ENCODE results near the gene KDM4C.

KDM4C gene

DNA sequence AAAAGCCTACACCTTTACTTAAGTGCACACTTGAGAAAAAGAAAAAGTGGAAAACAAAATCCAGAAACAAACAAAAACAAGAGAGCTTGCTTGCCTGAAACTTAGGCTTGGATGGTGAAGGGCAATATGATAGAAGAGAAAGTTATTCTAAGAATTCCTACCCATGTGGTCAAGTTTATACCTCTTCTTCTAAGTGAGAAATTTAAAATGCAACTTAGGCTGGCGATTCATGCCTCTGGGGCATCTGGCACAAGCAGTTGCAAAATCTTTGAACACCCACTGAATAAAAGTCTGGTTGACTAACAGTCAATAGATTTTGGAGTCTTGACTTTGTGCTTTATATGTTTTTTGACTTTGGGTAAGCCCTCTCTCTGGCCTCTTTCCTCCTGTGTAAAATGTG is 239.6 kb downstream of the KDM4C start:
- TF ChIP-seq CTCF (conservative IDR thresholded peaks at IDR 0.05; ENCODE audit: low read depth, low read length), result no peak
- no peak for DNase-seq (ENCODE audit: low read depth)
- H3K4me3 ChIP-seq (ENCODE audit: low read length), result no peak overlapping the region

DNA sequence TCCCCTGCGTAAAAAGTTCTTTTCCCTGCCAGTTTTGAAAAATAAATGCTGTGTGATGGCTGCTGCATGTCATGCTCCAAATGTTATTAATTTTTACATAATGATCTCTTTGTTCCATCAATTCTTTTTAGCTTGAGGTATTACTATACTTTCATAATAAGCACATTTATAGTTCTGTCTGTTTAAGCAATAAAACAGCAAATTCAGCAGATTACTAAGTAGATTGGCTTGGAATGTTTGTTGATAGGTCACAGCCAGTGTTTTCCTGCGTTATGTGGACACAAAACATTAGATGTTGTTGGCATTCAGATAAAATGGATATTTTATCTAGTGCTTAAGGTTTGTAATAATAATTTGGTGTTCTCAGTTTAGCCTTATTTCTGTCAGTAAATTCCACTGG is 242.0 kb downstream of the KDM4C start:
- DNase-seq (ENCODE audit: low read depth), result no peak
- no peak overlapping the region for H3K4me3 ChIP-seq (ENCODE audit: low read length)
- TF ChIP-seq CTCF (conservative IDR thresholded peaks at IDR 0.05; ENCODE audit: low read depth, low read length), result no peak

- no peak for DNase-seq (ENCODE audit: low read depth)
- H3K4me3 ChIP-seq (ENCODE audit: low read length), result no peak overlapping the region
- TF ChIP-seq CTCF (conservative IDR thresholded peaks at IDR 0.05; ENCODE audit: low read depth, low read length), result no peak
Observed at GRCh38 chr9:7001571-7001970, 243.8 kb downstream of the KDM4C start.

DNA sequence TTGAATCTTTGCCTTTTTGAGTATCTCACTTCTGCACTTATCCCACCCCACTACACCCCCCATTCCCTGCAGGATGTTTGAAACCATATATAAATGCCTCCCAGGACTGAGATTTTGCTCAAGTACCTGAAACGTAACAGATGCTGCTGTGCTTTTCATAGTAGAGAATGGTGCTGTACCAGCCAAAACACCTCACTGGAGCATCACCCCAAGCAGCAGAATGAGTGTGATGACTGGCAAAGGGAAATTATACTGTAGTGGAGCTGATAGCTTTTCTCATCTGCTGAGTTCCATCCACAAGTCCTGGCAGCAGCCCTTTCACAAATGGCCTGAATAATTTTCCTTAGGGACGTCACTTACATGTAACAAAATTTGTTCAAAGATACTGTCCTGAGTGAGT is 246.1 kb downstream of the KDM4C start:
- H3K4me3 ChIP-seq (ENCODE audit: low read length), result no peak overlapping the region
- no peak for DNase-seq (ENCODE audit: low read depth)
- TF ChIP-seq CTCF (conservative IDR thresholded peaks at IDR 0.05; ENCODE audit: low read depth, low read length), result no peak

DNA sequence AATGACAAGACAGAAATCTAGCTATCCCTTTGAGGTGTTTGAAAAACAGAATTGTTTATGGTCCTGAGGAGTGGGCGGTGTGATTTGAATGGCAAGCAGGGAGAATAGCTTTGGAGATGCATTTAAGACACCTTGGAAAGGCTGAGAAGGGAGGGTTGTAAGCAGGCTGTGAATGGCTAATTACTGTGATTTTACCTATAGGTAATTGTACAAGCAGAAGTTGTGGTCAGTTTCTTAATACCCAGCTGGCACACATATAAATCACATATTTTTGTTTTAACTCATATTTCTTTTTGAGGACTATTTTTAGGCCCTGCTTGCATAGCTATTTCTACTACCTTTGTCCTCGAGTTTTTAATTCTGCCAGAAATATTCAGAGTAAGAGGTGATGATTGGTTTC is 248.6 kb downstream of the KDM4C start:
- no peak for DNase-seq (ENCODE audit: low read depth)
- no peak for TF ChIP-seq CTCF (conservative IDR thresholded peaks at IDR 0.05; ENCODE audit: low read depth, low read length)
- H3K4me3 ChIP-seq (ENCODE audit: low read length), result no peak overlapping the region

- no peak for TF ChIP-seq CTCF (conservative IDR thresholded peaks at IDR 0.05; ENCODE audit: low read depth, low read length)
- DNase-seq (ENCODE audit: low read depth), result no peak
- H3K4me3 ChIP-seq (ENCODE audit: low read length), result no peak overlapping the region
Observed at GRCh38 chr9:7008411-7008810, 250.6 kb downstream of the KDM4C start.

GRCh38 chr9:7009065-7009464 is 251.3 kb downstream of the KDM4C start:
- no peak overlapping the region for H3K4me3 ChIP-seq (ENCODE audit: low read length)
- no peak for TF ChIP-seq CTCF (conservative IDR thresholded peaks at IDR 0.05; ENCODE audit: low read depth, low read length)
- DNase-seq (ENCODE audit: low read depth), result no peak
